ENCODE measurements around the gene PIAS1. TPM values are rescaled to one million over a fixed set of nuclear protein-coding genes. Genes with fewer than 3 reads are reported as not detected.

PIAS1 gene
- total RNA-seq, 1 donor from 2014 or later = 14.9 TPM

- no peak for DNase-seq (ENCODE audit: low read depth)
These were observed 8.1 kb downstream of the PIAS1 start for GRCh38 chr15:68062214-68062613.

DNA sequence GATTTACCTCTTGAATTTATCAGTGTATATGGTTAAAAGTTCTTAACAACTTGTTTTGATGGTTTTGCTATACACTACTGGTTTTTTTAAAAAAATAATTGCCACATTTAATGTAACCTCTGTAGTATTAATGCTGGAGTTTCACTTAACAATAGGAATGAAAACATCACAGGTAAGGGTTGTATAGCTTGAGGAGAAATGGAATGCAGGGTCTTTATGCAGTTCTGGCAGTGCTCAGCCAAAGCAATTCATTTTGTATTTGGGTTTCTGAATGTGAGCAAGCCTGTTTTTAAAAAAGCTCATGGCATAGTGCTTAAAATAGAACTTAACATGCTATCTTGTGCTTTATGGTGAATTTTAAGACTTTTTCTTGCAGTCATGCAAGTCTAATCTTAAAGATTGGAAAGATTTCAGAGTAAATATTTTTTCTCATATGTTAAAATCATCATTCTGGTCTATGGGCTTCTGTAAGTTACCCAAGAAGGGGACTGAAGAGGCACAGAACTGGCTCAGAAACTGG, 8.9 kb downstream of the PIAS1 start:
- no peak for DNase-seq (ENCODE audit: low read depth)

- DNase-seq (ENCODE audit: low read depth) = no peak
These were observed 9.5 kb downstream of the PIAS1 start for GRCh38 chr15:68063606-68064005.

DNA sequence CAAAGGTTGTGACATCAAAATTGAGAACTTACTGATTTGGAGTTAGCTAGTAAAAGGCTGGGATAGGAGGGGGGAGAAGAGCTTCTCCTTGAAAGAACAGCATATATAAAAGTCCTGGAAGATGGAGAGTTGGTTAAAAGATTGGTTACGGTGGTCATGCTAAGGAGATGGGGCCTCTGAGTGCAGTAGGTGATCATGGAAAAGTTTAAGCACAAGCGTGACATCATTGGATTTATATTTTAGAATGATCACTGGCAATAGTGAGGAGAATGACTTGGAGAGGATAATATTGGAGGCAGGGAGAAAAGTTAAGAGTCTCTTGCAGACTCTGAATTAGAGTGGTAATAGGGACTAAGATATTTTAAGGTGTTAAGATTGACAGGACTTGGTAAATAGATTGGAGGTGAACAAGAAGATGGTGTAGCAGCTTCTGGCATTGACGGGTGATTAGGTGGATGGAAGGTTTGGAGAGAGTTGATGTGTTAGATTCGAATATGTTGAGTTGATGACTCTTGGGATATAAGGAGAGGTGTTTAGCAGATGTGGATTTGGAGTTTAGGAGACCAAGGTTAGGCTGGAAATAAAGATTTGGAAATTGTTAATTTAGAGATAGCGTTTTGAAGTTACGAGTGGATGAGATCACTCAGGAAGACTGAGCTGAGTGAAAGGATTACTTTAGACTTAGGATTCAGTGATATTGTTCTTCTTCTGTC, 19.6 kb downstream of the PIAS1 start:
- DNase-seq (ENCODE audit: low read depth) = no peak

DNA sequence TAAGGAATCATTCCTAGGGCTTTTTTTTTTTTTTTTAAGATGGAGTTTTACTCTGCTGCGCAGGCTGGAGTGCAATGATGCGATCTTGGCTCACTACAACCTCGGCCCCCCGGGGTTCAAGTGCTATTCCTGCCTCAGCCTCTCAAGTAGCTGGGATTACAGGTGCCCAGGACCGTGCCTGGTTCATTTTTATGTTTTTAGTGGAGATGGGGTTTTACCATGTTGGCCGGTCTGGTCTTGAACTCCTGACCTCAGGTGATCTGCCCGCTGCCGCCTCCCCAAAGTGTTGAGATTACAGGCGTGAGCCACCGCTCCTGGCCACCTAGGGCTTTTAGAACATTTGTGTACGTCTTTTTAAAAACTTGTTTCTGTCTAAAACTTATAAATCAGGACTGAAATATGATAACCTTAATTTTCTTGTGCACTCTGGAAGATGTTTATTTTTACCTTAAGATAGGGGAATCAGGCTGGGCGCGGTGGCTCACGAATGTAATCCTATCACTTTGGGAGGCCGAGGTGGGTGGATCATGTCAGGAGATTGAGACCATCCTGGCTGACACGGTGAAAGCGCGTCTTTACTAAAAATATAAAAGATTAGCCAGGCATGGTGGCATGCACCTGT, 21.8 kb downstream of the PIAS1 start:
- DNase-seq (ENCODE audit: low read depth) = no peak

DNA sequence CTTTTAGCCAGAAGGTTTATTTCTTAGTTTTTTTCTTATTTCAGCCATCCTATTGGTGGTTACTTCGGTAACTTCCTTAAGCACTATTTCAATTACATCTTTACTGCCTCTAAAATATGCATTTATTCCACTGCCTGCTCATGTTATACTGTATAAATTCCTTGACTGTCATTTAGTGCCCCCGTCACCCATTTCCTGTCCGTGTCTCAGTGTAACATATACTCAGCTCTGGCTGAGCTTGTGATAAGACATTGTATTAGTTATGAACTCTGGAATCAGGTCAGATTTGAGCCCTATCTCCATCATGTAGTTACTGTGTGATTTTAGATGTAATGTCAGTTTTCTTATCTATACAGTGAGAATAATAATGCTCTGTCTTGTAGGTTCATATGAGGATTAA, 24.2 kb downstream of the PIAS1 start:
- no peak for DNase-seq (ENCODE audit: low read depth)

- no peak for DNase-seq (ENCODE audit: low read depth)
These were observed 26.2 kb downstream of the PIAS1 start for GRCh38 chr15:68080334-68080733.

- DNase-seq (ENCODE audit: low read depth) = no peak
These were observed 26.7 kb downstream of the PIAS1 start for GRCh38 chr15:68080783-68081182.

DNA sequence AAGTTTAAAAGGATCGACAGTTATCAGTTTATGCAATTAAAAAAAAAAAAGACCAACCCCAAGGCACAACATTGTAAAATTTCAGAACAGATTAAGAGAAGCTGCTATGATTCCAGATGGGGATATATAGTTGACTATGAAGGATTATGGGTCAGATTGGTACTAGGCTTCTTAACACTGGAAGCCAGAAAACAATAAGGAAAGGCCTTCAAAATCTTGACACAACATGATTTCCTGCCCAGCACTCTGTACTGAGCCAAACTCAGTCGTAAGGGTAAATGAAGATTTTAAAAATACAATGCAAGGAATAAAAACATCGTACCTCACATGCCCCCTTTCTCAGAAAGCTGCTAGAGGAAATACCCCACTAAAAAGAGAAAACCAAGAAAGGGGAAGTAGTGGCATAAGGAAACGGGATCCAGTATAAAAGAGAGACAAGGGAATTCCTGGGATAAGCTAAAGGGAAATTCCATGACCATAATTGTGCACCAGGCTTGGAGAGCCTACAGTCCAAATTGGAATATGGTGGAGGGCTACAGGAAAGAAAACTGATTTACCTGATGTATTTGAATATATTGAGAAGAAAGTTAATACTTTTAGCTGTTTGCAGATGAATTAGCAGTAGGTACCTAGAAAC, 27.9 kb downstream of the PIAS1 start:
- no peak for DNase-seq (ENCODE audit: low read depth)

- no peak for DNase-seq (ENCODE audit: low read depth)
These were observed 28.6 kb downstream of the PIAS1 start for GRCh38 chr15:68082735-68083134.

DNA sequence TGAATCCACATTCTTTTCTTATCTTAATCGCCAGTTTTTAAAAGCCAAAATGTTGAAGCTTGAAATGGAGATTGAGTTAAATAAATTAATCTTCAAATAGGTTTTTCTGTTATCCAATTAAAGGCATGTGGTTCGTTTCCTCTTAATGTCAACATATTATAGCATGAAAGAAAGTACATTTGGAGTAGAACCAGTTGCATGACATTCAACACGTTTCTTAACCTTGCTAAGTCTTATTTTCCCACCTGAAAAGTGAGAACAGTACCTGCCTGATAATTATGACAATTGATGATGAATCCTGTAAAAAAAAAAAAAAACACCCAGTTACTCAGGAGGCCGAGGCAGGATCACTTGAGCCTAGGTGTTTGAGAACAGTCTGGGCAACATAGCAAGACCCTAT, 29.3 kb downstream of the PIAS1 start:
- DNase-seq (ENCODE audit: low read depth) = no peak

GRCh38 chr15:68085052-68085451, 30.9 kb downstream of the PIAS1 start:
- DNase-seq (ENCODE audit: low read depth) = no peak

DNA sequence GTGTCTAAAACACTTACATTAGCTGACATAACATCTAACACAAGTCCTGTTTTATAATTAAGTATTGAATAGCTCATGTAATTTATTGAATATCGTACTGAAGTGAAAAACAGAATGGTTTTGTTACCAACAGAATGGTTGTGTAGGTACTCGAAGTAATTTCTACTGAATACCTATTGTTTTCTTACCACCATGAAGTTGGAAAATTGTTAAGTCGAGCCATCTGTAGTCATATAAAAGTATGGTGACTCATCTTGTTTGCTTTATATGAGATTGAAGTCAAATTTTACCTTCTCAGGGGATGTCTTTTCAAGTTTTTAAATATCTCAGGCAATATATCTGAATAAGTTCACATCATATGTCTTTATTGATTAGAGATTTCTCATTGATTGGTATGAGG, 37.6 kb downstream of the PIAS1 start:
- DNase-seq (ENCODE audit: low read depth) = no peak

- no peak for DNase-seq (ENCODE audit: low read depth)
These were observed 42.0 kb downstream of the PIAS1 start for GRCh38 chr15:68096099-68096498.

GRCh38 chr15:68097029-68097428, 42.9 kb downstream of the PIAS1 start:
- DNase-seq (ENCODE audit: low read depth) = no peak

GRCh38 chr15:68098465-68098864, 44.4 kb downstream of the PIAS1 start:
- DNase-seq (ENCODE audit: low read depth) = no peak

DNA sequence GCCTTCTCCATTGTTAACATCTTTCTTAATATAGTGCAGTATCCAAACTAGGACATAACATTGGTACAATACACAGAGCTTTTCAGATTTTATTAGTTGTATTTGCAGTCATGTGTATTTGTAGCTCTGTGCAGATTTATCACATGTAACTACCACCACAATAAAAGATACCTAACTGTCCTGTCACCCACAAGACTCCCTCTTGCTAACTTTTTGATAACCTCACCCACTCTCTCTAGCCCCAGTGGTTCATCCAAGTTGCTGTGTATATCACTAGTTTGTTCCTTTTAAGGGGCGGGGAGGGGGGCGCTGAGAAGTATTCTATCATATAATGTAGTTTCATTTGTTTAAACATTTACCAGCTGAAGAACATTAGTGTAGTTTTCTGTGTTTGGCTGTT, 46.1 kb downstream of the PIAS1 start:
- DNase-seq (ENCODE audit: low read depth) = no peak

GRCh38 chr15:68103603-68104002, 49.5 kb downstream of the PIAS1 start:
- no peak for DNase-seq (ENCODE audit: low read depth)

DNA sequence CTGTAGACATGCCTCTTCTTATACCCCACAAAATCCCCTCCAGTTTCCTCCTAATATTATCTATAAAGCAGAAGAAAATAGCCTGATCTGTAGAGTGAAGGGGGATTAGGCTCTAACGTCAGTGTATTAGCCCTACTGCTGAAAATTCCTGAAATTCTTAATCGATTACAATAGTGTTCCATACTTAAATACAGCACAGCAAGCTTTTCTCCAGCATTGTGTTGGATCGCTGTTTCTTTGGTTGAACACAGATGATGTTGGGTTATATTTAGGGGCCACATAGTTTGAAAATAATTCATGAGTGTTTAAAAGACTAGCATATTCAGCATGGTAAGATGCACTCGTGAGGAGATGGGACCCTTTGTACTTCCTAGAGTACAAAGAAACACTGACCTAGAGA, 52.5 kb downstream of the PIAS1 start:
- peak; percentile 65 for DNase-seq (ENCODE audit: low read depth)

DNA sequence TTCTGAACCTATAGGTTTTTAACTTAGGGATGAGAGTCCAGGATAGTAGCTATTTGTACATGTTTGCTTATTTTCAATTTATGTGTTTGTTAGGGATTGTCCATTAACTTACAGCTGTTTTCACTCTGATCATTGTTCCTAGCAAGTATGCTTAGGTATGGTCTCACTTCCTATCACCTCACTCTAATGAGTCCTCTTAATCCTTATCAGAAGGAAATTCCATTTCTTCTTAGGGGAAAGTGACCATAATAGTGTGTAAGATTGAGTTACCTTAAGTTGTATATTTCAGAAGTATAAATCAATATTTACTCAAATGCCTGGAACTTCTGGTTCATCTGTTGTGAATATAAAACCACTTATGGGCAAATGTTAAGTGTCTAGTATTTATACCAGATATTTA, 53.0 kb downstream of the PIAS1 start:
- DNase-seq (ENCODE audit: low read depth) = no peak

- no peak for DNase-seq (ENCODE audit: low read depth)
These were observed 58.6 kb downstream of the PIAS1 start for GRCh38 chr15:68112706-68113105.

GRCh38 chr15:68113273-68113672, 59.2 kb downstream of the PIAS1 start:
- DNase-seq (ENCODE audit: low read depth) = no peak

DNA sequence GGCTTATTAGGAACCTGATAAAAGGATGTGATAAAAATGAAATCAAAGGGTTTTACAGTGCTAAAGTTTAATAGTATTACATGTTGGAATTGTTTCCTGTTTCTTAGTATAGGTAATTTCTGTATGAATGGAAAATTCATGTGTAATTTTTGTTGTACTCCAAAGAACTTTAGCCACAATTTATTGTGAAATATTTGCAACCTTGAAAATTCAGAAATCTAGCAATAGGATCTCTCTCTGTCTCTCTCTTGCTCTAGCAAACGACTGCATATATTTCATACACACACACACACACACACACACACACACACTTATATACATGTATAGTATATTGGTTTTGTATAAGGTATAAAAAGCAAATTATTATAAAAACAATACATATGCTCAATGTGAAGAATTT, 59.6 kb downstream of the PIAS1 start:
- no peak for DNase-seq (ENCODE audit: low read depth)
